ENCODE measurements around the gene AKTIP.

The AKTIP gene

DNA sequence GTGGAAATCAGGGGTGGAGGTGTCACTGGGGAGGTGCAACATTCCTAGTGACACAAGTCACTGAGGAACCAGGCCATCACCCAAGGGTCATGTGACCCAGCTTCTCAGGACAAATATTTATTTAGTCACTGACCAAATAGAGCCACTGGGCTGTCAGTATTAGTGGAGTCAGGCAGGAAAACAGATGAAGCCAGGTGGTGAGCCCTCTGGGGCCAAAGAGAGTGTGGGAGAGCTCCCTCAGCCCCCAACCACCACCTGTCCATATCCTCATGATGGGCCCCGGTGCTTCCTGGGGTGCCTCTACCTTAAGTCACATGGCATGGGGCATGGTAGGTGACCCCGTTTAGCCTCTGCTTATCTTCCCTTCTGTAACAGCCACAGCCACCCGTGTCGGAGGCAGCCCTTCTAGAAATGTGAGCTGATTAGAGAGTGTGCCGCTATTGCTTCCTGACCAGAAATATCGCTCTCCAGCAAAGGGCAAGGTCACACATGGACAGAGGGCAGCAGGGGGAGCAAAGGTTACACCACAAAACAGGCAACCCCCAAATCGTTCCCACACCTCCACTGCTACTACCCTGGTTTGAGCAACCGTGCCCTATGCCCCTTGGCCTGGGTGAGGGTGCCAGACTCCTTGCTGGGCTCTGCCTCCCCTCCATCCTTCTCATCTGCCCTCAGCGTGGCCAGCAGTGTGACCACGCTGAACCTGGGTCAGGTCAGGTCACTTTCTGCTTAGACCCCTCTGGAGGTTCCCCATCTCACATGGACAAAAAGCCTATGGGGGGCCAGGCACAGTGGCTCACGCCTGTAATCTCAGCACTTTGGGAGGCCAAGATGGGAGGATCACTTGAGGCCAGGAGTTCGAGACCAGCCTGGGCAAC lies 8.6 kb upstream of the AKTIP start:
- Histone ChIP-seq H3K4me3 (ENCODE audit: insufficient read length, low read depth) (no peak overlapping the region), H3K4me1 (ENCODE audit: insufficient read depth, insufficient read length) (peaks cover 4% of the 10 kb centered on the region), H3K9ac (ENCODE audit: insufficient read length, low read depth) (no peak overlapping the region), H3K27me3 (ENCODE audit: insufficient read depth, insufficient read length) (no peaks in the 10 kb centered on the region), H3K36me3 (ENCODE audit: insufficient read depth, insufficient read length, low read length) (no peaks in the 10 kb centered on the region), H3K9me3 (ENCODE audit: insufficient read depth, low read length) (peaks cover 11% of the 10 kb centered on the region; the same call in 1 of the 2 replicates)
- DNase-seq (ENCODE audit: low read depth, low spot score): no peak
- TF ChIP-seq ZNF274 (IDR thresholded peaks at IDR 0.05; ENCODE audit: low read depth, low read length) (no peak), YY1 (IDR thresholded peaks at IDR 0.05; ENCODE audit: insufficient read depth, insufficient read length) (no peak), SUZ12 (IDR thresholded peaks at IDR 0.05; ENCODE audit: extremely low read depth, insufficient read depth, insufficient read length) (no peak)

DNA sequence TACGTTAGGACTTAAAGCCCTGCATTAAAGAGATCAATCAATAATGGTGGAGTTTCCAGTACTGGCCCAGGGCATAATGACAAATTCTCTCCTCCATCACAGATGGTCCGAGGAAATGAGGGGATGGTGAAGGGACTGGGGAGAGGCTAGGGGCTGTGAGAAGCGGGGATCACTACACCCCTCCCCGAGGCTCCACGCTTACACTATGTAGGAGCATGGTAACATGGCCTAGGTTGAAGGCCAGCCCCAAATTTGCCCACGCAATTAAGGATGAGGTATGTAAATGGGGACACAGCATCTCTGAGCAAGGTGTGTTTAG lies 8.0 kb upstream of the AKTIP start:
- no peaks in the 10 kb centered on the region for H3K27me3 ChIP-seq (ENCODE audit: insufficient read depth, insufficient read length)
- no peak overlapping the region for H3K9ac ChIP-seq (ENCODE audit: insufficient read length, low read depth)
- no peak overlapping the region for H3K4me3 ChIP-seq (ENCODE audit: insufficient read length, low read depth)
- TF ChIP-seq SUZ12 (IDR thresholded peaks at IDR 0.05; ENCODE audit: extremely low read depth, insufficient read depth, insufficient read length) (no peak), YY1 (IDR thresholded peaks at IDR 0.05; ENCODE audit: insufficient read depth, insufficient read length) (no peak), ZNF274 (IDR thresholded peaks at IDR 0.05; ENCODE audit: low read depth, low read length) (no peak)
- H3K4me1 ChIP-seq (ENCODE audit: insufficient read depth, insufficient read length): peaks cover 4% of the 10 kb centered on the region
- H3K36me3 ChIP-seq (ENCODE audit: insufficient read depth, insufficient read length, low read length): no peaks in the 10 kb centered on the region
- DNase-seq (ENCODE audit: low read depth, low spot score): no peak
- H3K9me3 ChIP-seq (ENCODE audit: insufficient read depth, low read length): peaks cover 11% of the 10 kb centered on the region; the same call in 1 of the 2 replicates

DNA sequence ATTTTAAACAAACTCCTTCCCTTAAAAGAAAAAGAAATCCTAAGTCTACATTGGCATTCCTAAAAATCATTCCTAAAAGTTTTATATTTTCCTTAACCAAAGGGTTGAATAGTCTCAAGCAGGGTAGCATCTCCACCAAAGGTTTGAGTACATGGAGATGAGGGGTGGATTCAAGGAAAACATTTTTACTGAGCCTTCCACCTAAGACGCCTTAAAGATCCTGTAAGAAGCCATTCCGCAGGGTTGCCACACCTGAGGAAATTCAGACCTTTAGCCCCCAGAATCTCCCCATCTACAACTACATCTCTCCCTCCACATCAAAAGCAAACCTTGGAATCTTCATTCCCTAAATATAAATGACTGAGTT lies 7.7 kb upstream of the AKTIP start:
- H3K36me3 ChIP-seq (ENCODE audit: insufficient read depth, insufficient read length, low read length): no peaks in the 10 kb centered on the region
- no peak for DNase-seq (ENCODE audit: low read depth, low spot score)
- H3K9ac ChIP-seq (ENCODE audit: insufficient read length, low read depth): no peak overlapping the region
- H3K27me3 ChIP-seq (ENCODE audit: insufficient read depth, insufficient read length): no peaks in the 10 kb centered on the region
- H3K4me1 ChIP-seq (ENCODE audit: insufficient read depth, insufficient read length): peaks cover 4% of the 10 kb centered on the region
- no peak overlapping the region for H3K4me3 ChIP-seq (ENCODE audit: insufficient read length, low read depth)
- TF ChIP-seq ZNF274 (IDR thresholded peaks at IDR 0.05; ENCODE audit: low read depth, low read length) (no peak), YY1 (IDR thresholded peaks at IDR 0.05; ENCODE audit: insufficient read depth, insufficient read length) (no peak), SUZ12 (IDR thresholded peaks at IDR 0.05; ENCODE audit: extremely low read depth, insufficient read depth, insufficient read length) (no peak)
- H3K9me3 ChIP-seq (ENCODE audit: insufficient read depth, low read length): peaks cover 11% of the 10 kb centered on the region; the same call in 1 of the 2 replicates

DNA sequence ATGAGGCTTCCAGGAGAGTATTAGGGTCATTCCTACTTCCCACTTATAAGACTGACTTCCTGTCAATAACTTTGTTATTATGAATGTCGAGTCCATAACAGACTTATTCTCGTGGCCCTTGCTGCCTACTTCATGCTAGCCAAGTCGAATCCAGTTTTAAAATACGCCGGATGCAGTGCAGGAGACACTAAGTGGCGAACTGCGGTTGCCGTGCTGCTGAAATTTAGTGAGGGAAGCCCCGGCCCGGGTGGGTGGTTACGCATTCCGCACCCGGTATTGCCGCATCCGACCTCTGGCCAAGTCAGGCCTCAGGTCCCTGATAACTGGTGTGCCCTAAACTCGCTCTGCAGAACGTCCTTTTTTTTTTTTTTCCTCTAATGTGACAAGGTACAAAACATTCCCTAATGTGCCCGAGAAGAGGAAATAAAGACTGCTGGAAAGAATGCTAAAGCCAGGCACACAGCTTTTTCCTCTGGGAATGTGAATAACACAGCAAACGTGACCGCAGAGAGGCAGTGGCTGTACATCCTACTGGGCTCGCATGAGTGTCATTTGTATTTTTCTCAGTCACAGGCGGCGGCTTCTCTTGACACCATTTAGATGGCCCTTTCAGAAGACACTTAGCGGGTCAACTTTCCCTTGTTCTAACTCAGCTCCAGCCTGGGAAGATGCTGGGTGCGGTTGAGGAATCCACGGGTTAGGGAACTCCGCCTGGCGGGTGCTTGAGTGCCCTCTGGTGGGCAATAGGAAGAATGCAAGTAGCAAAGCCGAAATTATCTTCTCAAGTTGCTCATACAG lies 7.1 kb upstream of the AKTIP start:
- Histone ChIP-seq H3K27me3 (ENCODE audit: insufficient read depth, insufficient read length) (no peaks in the 10 kb centered on the region), H3K9me3 (ENCODE audit: insufficient read depth, low read length) (peaks cover 11% of the 10 kb centered on the region; the same call in 1 of the 2 replicates), H3K9ac (ENCODE audit: insufficient read length, low read depth) (no peak overlapping the region), H3K4me3 (ENCODE audit: insufficient read length, low read depth) (no peak overlapping the region), H3K4me1 (ENCODE audit: insufficient read depth, insufficient read length) (peaks cover 4% of the 10 kb centered on the region), H3K36me3 (ENCODE audit: insufficient read depth, insufficient read length, low read length) (no peaks in the 10 kb centered on the region)
- TF ChIP-seq YY1 (IDR thresholded peaks at IDR 0.05; ENCODE audit: insufficient read depth, insufficient read length) (no peak), ZNF274 (IDR thresholded peaks at IDR 0.05; ENCODE audit: low read depth, low read length) (no peak), SUZ12 (IDR thresholded peaks at IDR 0.05; ENCODE audit: extremely low read depth, insufficient read depth, insufficient read length) (no peak)
- DNase-seq (ENCODE audit: low read depth, low spot score): peak; percentile 75

DNA sequence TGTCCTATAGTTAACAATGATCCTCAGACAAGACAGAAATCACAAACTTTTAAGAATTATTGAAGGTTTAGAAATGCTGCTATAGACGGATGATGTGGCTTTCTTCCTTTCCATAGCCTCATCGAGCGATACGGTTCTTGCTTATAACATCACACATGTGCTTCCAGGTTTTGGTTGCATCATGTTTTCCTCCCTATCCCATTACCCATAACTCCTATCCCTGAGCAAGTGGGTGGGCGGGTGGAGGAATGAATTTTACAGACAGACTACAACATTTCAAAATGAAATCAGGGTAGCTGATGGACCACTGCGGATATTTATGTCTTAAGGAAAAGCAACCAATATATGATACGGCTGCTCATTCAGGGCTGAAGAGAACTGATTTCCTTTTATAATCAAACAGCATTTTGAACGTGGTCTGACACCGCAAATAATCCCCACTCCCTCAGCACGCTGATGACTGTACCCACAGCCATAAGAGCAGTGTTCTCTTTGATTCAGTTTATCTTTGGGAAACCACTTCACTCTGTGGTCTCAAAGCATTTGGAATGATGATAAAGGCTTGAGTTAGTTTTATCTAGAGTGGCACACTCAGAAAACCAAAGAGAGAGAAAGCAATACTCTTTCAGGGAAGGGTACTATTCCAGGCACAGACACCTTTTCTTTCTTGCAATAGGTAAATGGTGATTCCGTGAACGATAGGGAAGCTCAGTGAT lies 4.6 kb upstream of the AKTIP start:
- peaks cover 6% of the 10 kb centered on the region for H3K4me1 ChIP-seq (ENCODE audit: insufficient read depth, insufficient read length)
- no peak overlapping the region for H3K9ac ChIP-seq (ENCODE audit: insufficient read length, low read depth)
- H3K27me3 ChIP-seq (ENCODE audit: insufficient read depth, insufficient read length): peaks cover 2% of the 10 kb centered on the region
- TF ChIP-seq SUZ12 (IDR thresholded peaks at IDR 0.05; ENCODE audit: extremely low read depth, insufficient read depth, insufficient read length) (no peak), YY1 (IDR thresholded peaks at IDR 0.05; ENCODE audit: insufficient read depth, insufficient read length) (no peak), ZNF274 (IDR thresholded peaks at IDR 0.05; ENCODE audit: low read depth, low read length) (no peak)
- H3K4me3 ChIP-seq (ENCODE audit: insufficient read length, low read depth): no peak overlapping the region
- no peaks in the 10 kb centered on the region for H3K36me3 ChIP-seq (ENCODE audit: insufficient read depth, insufficient read length, low read length)
- no peak for DNase-seq (ENCODE audit: low read depth, low spot score)
- H3K9me3 ChIP-seq (ENCODE audit: insufficient read depth, low read length): no peaks in the 10 kb centered on the region

DNA sequence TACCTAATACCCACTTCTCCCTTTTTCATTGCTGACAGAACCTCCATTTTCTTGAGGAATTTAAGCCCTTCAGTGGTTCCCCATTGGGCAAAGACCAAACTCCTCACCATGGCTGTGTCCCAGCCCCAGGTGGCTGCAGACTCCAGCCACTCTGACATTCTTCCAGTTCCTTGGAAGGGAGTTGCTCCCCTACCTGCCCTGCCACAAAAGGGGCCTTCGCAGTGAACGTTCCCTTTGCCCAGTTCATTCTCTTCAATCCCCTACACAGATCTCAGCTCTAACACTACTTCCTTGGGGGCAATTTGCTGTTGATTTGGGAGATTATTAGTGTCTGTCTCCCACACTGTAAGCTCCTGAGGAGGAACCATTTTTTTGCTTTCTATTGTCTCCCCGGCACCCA lies 3.2 kb upstream of the AKTIP start:
- no peak for TF ChIP-seq ZNF274 (IDR thresholded peaks at IDR 0.05; ENCODE audit: low read depth, low read length)
- TF ChIP-seq YY1 (IDR thresholded peaks at IDR 0.05; ENCODE audit: insufficient read depth, insufficient read length): no peak
- TF ChIP-seq SUZ12 (IDR thresholded peaks at IDR 0.05; ENCODE audit: extremely low read depth, insufficient read depth, insufficient read length): no peak
- Histone ChIP-seq H3K36me3 (ENCODE audit: insufficient read depth, insufficient read length, low read length) (no peaks in the 10 kb centered on the region), H3K9ac (ENCODE audit: insufficient read length, low read depth) (no peak overlapping the region), H3K9me3 (ENCODE audit: insufficient read depth, low read length) (no peaks in the 10 kb centered on the region), H3K4me1 (ENCODE audit: insufficient read depth, insufficient read length) (peaks cover 6% of the 10 kb centered on the region), H3K4me3 (ENCODE audit: insufficient read length, low read depth) (no peak overlapping the region), H3K27me3 (ENCODE audit: insufficient read depth, insufficient read length) (peaks cover 14% of the 10 kb centered on the region)
- no peak for DNase-seq (ENCODE audit: low read depth, low spot score)

Measured in NT2/D1 (cell line).